CD8-positive, alpha-beta memory T cell (primary cell): Measurements from ENCODE around the gene FYN. TPM values are rescaled to one million over a fixed set of nuclear protein-coding genes. Genes with fewer than 3 reads are reported as not detected.

Experiments
- CTCF ChIA-PET: fragments of 350-600 bp; sonication (Branson Sonifier 250); formaldehyde crosslinking; loops from one replicate; lab custom pipeline; 2021; ENCODE audit warnings: antibody characterized with exemption; lab: Charles Lee
- POLR2A ChIA-PET: fragments of 350-600 bp; sonication (Branson Sonifier 250); formaldehyde crosslinking; loops from one replicate; lab custom pipeline; 2021; ENCODE audit warnings: antibody characterized with exemption; lab: Charles Lee
- DNase-seq, 5 donors: peaks; one replicate each; pipeline versions ENCODE4 v3.0.0 to v3.0.0-alpha.2; 2020 to 2022; ENCODE audit warnings: mixed read lengths in 1 of 5
- H3K27ac ChIP-seq: one replicate; pipeline ENCODE4 v1.7.0; 2013; ENCODE audit warnings: low read depth, mild to moderate bottlenecking, low read length, moderate library complexity
- H3K27me3 ChIP-seq: 2 replicates; pipeline ENCODE4 v1.7.0; 2013; ENCODE audit warnings: low read length, mild to moderate bottlenecking; ENCODE audit not compliant: insufficient read depth, poor library complexity, severe bottlenecking
- H3K36me3 ChIP-seq: 2 replicates; pipeline ENCODE4 v1.7.0; 2013; ENCODE audit warnings: mild to moderate bottlenecking, low read length, moderate library complexity; ENCODE audit not compliant: insufficient read depth
- H3K4me1 ChIP-seq: 2 replicates; pipeline ENCODE4 v1.7.0; 2013; ENCODE audit warnings: mild to moderate bottlenecking, low read length, moderate library complexity; ENCODE audit not compliant: insufficient read depth
- H3K4me3 ChIP-seq: 2 replicates; pipeline ENCODE4 v1.7.0; 2013; ENCODE audit warnings: mild to moderate bottlenecking, low read length
- H3K9me3 ChIP-seq: 2 replicates; pipeline ENCODE4 v1.7.0; 2013; ENCODE audit warnings: mild to moderate bottlenecking, low read length
- H3K27ac Mint-ChIP-seq, 8 donors: one replicate each; pipeline ENCODE4 v1.8.0; 2020 to 2021; ENCODE audit warnings: mixed read lengths in 8 of 8, mild to moderate bottlenecking in 6 of 8, inconsistent platforms in 3 of 8, moderate library complexity in 3 of 8
- H3K27me3 Mint-ChIP-seq, 2 donors: one replicate each; pipeline ENCODE4 v1.8.0; 2020 to 2021; ENCODE audit warnings: mixed read lengths in 2 of 2, mild to moderate bottlenecking in 1 of 2, moderate library complexity in 1 of 2
- H3K36me3 Mint-ChIP-seq, 3 donors: one replicate each; pipeline ENCODE4 v1.8.0; 2020 to 2021; ENCODE audit warnings: mixed read lengths in 3 of 3, inconsistent platforms in 1 of 3, mild to moderate bottlenecking in 1 of 3
- H3K4me1 Mint-ChIP-seq, 3 donors: one replicate each; pipeline ENCODE4 v1.8.0; 2020 to 2021; ENCODE audit warnings: mixed read lengths in 3 of 3, inconsistent platforms in 1 of 3, mild to moderate bottlenecking in 1 of 3
- H3K4me3 Mint-ChIP-seq, 7 donors: one replicate each; pipeline ENCODE4 v1.8.0; 2020 to 2021; ENCODE audit warnings: mixed read lengths in 7 of 7, mild to moderate bottlenecking in 6 of 7, moderate library complexity in 4 of 7, inconsistent platforms in 2 of 7
- H3K9me3 Mint-ChIP-seq, 5 donors: one replicate each; pipeline ENCODE4 v1.8.0; 2020 to 2022; ENCODE audit warnings: mixed read lengths in 5 of 5, mild to moderate bottlenecking in 3 of 5, moderate library complexity in 2 of 5, inconsistent platforms in 1 of 5
- polyA plus RNA-seq: library from polyadenylated mRNA; unstranded; fragments of 300-500 nt; fragmentation: Illumina TruSeq; gene quantifications from one replicate; pipeline ENCODE4 v1.2.3, GENCODE V29; 2021
- total RNA-seq, 2 experiments: library from RNA; stranded (reverse); gene quantifications; one replicate each; pipeline ENCODE4 v1.2.3, GENCODE V29; 2021

Gene FYN
- total and polyA plus RNA-seq, 3 experiments from 2014 or later, result 481 to 611 (median 491) TPM

GRCh38 chr6:111874025-111874415 is 768 bp upstream of the FYN start:
- Mint-ChIP-seq H3K27me3 (no peaks in the 10 kb centered on the region), H3K9me3 (no peaks in the 10 kb centered on the region), H3K36me3 (peaks cover 0 to 33% (median 2%) of the 10 kb centered on the region in 3 donors), H3K4me1 (peaks cover 33 to 38% (median 37%) of the 10 kb centered on the region in 3 donors), H3K27ac (peak overlapping the region; percentile 49 to 98 (median 90)), H3K4me3 (peak overlapping the region; percentile 88 to 97 (median 96))
- H3K9me3 ChIP-seq, result no peaks in the 10 kb centered on the region
- no peaks in the 10 kb centered on the region for H3K36me3 ChIP-seq
- no peaks in the 10 kb centered on the region for H3K27me3 ChIP-seq
- H3K4me1 ChIP-seq, result peaks cover 29% of the 10 kb centered on the region
- ChIA-PET POLR2A (interaction anchor here (0.6 to 1.8 kb wide), 17 partner anchors 8 to 151 kb away, joined by 3 to 10 read pairs (median 3); no protein-coding TSS in a partner anchor), CTCF (interaction anchor here (0.8 to 2.1 kb wide), 18 partner anchors 10 to 268 kb away, joined by 3 to 10 read pairs (median 4); partner anchors contain the start of gene TRAF3IP2)
- H3K27ac ChIP-seq, result no peak overlapping the region
- DNase-seq, result peak; percentile 31 to 73 (median 47)
- peak overlapping the region; percentile 88 for H3K4me3 ChIP-seq

- DNase-seq, result peak; percentile 66 to 86 (median 70)
- Histone ChIP-seq H3K4me1 (peaks cover 43% of the 10 kb centered on the region), H3K4me3 (peak overlapping the region; percentile 84), H3K9me3 (no peaks in the 10 kb centered on the region), H3K27me3 (no peaks in the 10 kb centered on the region), H3K27ac (peak overlapping the region; percentile 85), H3K36me3 (no peaks in the 10 kb centered on the region)
- ChIA-PET POLR2A (interaction anchor here (0.8 to 1.8 kb wide), 13 partner anchors 7 to 125 kb away, joined by 3 to 10 read pairs (median 4); no protein-coding TSS in a partner anchor), CTCF (interaction anchor here (0.9 to 2.1 kb wide), 17 partner anchors 33 to 267 kb away, joined by 3 to 10 read pairs (median 4); partner anchors contain the start of gene TRAF3IP2)
- H3K4me1 Mint-ChIP-seq, result peaks cover 48 to 53% (median 51%) of the 10 kb centered on the region in 3 donors
- no peaks in the 10 kb centered on the region for H3K27me3 Mint-ChIP-seq
- H3K9me3 Mint-ChIP-seq, result no peaks in the 10 kb centered on the region
- H3K27ac Mint-ChIP-seq, result peak overlapping the region; percentile 89 to 99 (median 97)
- H3K36me3 Mint-ChIP-seq, result peaks cover 0 to 42% (median 2%) of the 10 kb centered on the region in 3 donors
- peak overlapping the region; percentile 94 to 99 (median 98) for H3K4me3 Mint-ChIP-seq
Measured at GRCh38 chr6:111872401-111873177, 663 bp downstream of the FYN start.

DNA sequence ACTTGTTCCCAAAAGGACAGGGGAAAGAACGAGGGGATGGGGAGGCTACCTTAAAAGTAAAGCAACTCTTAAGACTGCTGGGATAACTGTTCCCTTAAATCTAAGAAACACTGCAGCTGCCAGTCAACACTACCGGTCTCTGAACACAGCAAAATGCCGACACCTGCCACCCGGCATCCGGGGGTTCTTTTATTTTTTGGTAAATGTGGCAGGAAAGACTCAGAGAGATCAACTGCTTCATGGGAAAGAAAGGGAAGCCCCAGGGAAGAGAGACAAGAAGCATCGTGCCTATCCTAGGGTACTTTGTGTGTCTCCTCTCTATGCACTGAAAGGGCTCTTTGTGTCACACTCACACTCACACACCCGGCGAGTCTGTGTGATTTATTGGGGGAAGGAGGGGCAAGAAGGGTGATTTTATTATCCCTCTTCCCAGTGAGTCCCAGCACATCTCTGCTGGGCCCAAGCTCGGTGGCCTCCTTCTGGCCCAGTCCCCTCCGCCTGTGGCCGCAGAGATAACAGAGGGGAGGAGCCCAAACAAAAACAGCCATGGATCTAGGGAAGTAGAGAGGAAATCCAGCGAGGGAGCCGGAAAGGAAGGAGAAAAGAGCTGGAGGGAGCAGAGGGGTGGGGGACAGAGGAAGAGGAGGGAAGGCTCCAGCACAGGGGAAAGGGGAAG is 1.4 kb downstream of the FYN start:
- no peaks in the 10 kb centered on the region for H3K27me3 ChIP-seq
- peak in 4 of 5 donors; percentile 16 to 53 (median 46) for DNase-seq
- peak overlapping the region; percentile 85 for H3K27ac ChIP-seq
- H3K36me3 ChIP-seq, result no peaks in the 10 kb centered on the region
- Mint-ChIP-seq H3K36me3 (peaks cover 0 to 47% (median 4%) of the 10 kb centered on the region in 3 donors), H3K4me1 (peaks cover 54 to 60% (median 58%) of the 10 kb centered on the region in 3 donors), H3K4me3 (peak overlapping the region; percentile 94 to 99 (median 98)), H3K9me3 (no peaks in the 10 kb centered on the region), H3K27me3 (no peaks in the 10 kb centered on the region), H3K27ac (peak overlapping the region; percentile 89 to 99 (median 97))
- ChIA-PET POLR2A (interaction anchor here (1.0 kb wide), 2 partner anchors 11 to 25 kb away, joined by 3 to 4 read pairs; no protein-coding TSS in a partner anchor), CTCF (interaction anchor here (1.2 kb wide), 1 partner anchor 172 kb away, joined by 4 read pairs; no protein-coding TSS in a partner anchor)
- no peaks in the 10 kb centered on the region for H3K9me3 ChIP-seq
- peaks cover 51% of the 10 kb centered on the region for H3K4me1 ChIP-seq
- H3K4me3 ChIP-seq, result peak overlapping the region; percentile 84

GRCh38 chr6:111871207-111871606 is 2.0 kb downstream of the FYN start:
- peak in 4 of 5 donors; percentile 25 to 65 (median 56) for DNase-seq
- no peaks in the 10 kb centered on the region for H3K36me3 ChIP-seq

GRCh38 chr6:111870742-111871064 is 2.5 kb downstream of the FYN start:
- Histone ChIP-seq H3K27me3 (no peaks in the 10 kb centered on the region), H3K4me1 (peaks cover 62% of the 10 kb centered on the region), H3K27ac (peak overlapping the region; percentile 85), H3K36me3 (no peaks in the 10 kb centered on the region), H3K4me3 (peak overlapping the region; percentile 84), H3K9me3 (no peaks in the 10 kb centered on the region)
- DNase-seq, result no peak
- Mint-ChIP-seq H3K4me1 (peaks cover 64 to 72% (median 70%) of the 10 kb centered on the region in 3 donors), H3K27ac (peak overlapping the region; percentile 89 to 99 (median 97)), H3K36me3 (peaks cover 0 to 53% (median 6%) of the 10 kb centered on the region in 3 donors), H3K27me3 (no peaks in the 10 kb centered on the region), H3K4me3 (peak overlapping the region; percentile 94 to 99 (median 98)), H3K9me3 (no peaks in the 10 kb centered on the region)
- CTCF ChIA-PET, result interaction anchor here (1.0 to 2.8 kb wide), 6 partner anchors 10 to 161 kb away, joined by 3 to 13 read pairs (median 5); no protein-coding TSS in a partner anchor
- POLR2A ChIA-PET, result no interaction called here

More at GRCh38 chr6:111871207-111871606, 2.0 kb downstream of the FYN start:
- H3K4me1 Mint-ChIP-seq, result peaks cover 59 to 66% (median 65%) of the 10 kb centered on the region in 3 donors
- H3K9me3 Mint-ChIP-seq, result no peaks in the 10 kb centered on the region
- no peaks in the 10 kb centered on the region for H3K27me3 Mint-ChIP-seq
- peaks cover 0 to 51% (median 6%) of the 10 kb centered on the region in 3 donors for H3K36me3 Mint-ChIP-seq
- H3K27ac ChIP-seq, result peak overlapping the region; percentile 85
- CTCF ChIA-PET, result interaction anchor here (1.2 to 1.4 kb wide), 2 partner anchors 74 to 172 kb away, joined by 4 to 5 read pairs; no protein-coding TSS in a partner anchor
- no peaks in the 10 kb centered on the region for H3K27me3 ChIP-seq
- H3K4me1 ChIP-seq, result peaks cover 57% of the 10 kb centered on the region
- peak overlapping the region; percentile 89 to 99 (median 97) for H3K27ac Mint-ChIP-seq
- POLR2A ChIA-PET, result interaction anchor here (1.0 kb wide), 1 partner anchor 24 kb away, joined by 3 read pairs; no protein-coding TSS in a partner anchor
- peak overlapping the region; percentile 94 to 99 (median 98) for H3K4me3 Mint-ChIP-seq
- peak overlapping the region; percentile 84 for H3K4me3 ChIP-seq
- H3K9me3 ChIP-seq, result no peaks in the 10 kb centered on the region

DNA sequence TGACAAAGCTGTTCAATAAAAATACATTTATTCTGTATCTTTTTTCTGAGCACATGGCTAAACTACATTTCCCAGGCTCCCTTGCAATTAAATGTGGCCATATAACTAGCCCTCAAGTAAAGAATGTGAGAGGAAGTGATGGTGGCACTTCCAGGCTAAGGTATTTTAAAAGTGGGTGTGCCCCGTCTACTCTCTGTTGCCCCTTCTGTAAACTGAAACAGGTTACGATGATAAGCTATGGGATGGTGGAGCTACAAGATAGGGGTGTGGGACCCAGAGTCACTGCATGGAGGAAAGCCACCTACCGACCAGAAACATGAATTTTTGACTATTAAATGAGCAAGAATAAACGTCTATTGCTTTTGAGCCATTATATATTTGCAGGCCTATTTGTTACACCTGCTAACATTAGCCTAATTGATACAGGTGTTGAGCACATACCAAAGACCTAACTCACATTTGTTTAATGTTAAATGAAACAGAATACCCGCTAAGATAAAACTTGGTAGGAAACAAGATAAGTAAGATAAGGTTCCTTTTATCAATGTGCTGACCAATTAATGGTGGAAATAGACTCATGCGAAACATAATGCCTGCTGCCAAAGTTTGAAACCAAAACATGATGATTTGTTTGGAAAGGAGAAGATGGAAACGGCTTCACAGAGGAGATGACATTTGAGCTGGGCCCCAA is 3.1 kb downstream of the FYN start:
- POLR2A ChIA-PET, result interaction anchor here (0.6 to 0.8 kb wide), 2 partner anchors 25 to 120 kb away, joined by 3 to 4 read pairs; no protein-coding TSS in a partner anchor
- peaks cover 69 to 77% (median 75%) of the 10 kb centered on the region in 3 donors for H3K4me1 Mint-ChIP-seq
- DNase-seq, result peak in 1 of 5 donors; percentile 41

DNA sequence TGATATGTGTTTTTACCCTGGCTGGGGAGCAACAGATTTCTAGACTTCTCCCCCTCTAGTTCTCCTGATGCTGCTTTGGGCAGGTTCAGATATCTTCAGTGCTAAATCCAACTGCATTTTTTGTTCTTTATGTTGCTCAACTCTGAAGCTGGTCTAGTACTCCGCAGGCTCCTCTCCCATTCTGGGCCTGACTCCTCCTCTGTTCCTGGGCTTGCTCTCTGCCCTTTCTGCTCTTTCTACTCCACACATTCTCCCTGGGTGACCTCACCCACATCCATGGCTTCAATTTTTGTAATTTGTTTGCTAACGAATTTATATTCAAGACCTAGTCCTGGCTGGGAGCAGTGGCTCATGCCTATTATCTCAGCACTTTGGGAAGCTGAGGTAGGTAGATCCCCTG is 6.4 kb downstream of the FYN start:
- no peak overlapping the region for H3K4me3 ChIP-seq
- DNase-seq, result no peak
- no peak overlapping the region for H3K27ac ChIP-seq
- no peaks in the 10 kb centered on the region for H3K27me3 ChIP-seq
- Mint-ChIP-seq H3K36me3 (peaks cover 0 to 60% (median 8%) of the 10 kb centered on the region in 3 donors), H3K4me1 (peaks cover 89 to 95% (median 94%) of the 10 kb centered on the region in 3 donors), H3K9me3 (no peaks in the 10 kb centered on the region), H3K27me3 (no peaks in the 10 kb centered on the region), H3K4me3 (peak overlapping the region; percentile 12 to 75 (median 65)), H3K27ac (peak overlapping the region in 6 of 8 donors; percentile 13 to 81 (median 58))
- CTCF ChIA-PET, result interaction anchor here (1.4 to 2.8 kb wide), 2 partner anchors 27 to 32 kb away, joined by 3 to 13 read pairs; no protein-coding TSS in a partner anchor
- H3K36me3 ChIP-seq, result no peaks in the 10 kb centered on the region
- no peaks in the 10 kb centered on the region for H3K9me3 ChIP-seq
- H3K4me1 ChIP-seq, result peaks cover 96% of the 10 kb centered on the region
- POLR2A ChIA-PET, result no interaction called here

More for the DNA sequence above, 3.1 kb downstream of the FYN start:
- H3K36me3 ChIP-seq, result no peaks in the 10 kb centered on the region
- CTCF ChIA-PET, result interaction anchor here (1.0 to 2.8 kb wide), 8 partner anchors 10 to 160 kb away, joined by 3 to 13 read pairs (median 4); no protein-coding TSS in a partner anchor
- peaks cover 0 to 53% (median 6%) of the 10 kb centered on the region in 3 donors for H3K36me3 Mint-ChIP-seq
- no peaks in the 10 kb centered on the region for H3K27me3 ChIP-seq
- peak overlapping the region; percentile 77 to 99 (median 97) for H3K27ac Mint-ChIP-seq
- peak overlapping the region; percentile 13 for H3K27ac ChIP-seq
- H3K9me3 ChIP-seq, result no peaks in the 10 kb centered on the region
- H3K27me3 Mint-ChIP-seq, result no peaks in the 10 kb centered on the region
- no peaks in the 10 kb centered on the region for H3K9me3 Mint-ChIP-seq
- peak overlapping the region; percentile 84 for H3K4me3 ChIP-seq
- H3K4me3 Mint-ChIP-seq, result peak overlapping the region; percentile 94 to 99 (median 98)
- H3K4me1 ChIP-seq, result peaks cover 67% of the 10 kb centered on the region
